ENCODE data around the gene PHC2. TPM values are rescaled to one million over a fixed set of nuclear protein-coding genes. Genes with fewer than 3 reads are reported as not detected.

Gene PHC2
- total RNA-seq, 6 donors from 2014 or later, result 103 to 173 (median 129) TPM

DNA sequence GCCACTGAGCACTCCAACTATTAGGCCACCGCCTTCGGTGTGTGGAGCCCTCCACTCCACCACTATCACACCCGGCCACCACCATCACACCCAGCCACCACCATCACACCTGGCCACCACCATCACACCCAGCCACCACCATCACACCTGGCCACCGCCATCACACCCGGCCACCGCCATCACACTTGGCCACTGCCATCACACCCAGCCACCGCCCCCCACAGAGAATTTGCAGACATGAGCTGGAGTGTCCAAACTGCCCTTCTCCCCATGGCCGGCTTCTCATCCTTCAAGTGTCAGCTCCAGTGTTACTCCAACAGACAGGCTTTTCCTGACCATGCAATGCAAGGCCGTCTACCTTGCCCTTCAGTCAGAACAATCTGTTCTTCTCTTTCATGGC, 59.6 kb downstream of the PHC2 start:
- Histone ChIP-seq H3K36me3 (no peaks in the 10 kb centered on the region), H3K27ac (no peak overlapping the region), H3K9me3 (no peaks in the 10 kb centered on the region), H3K4me3 (no peak overlapping the region), H3K27me3 (no peaks in the 10 kb centered on the region), H3K4me1 (peaks cover 0 to 16% (median 8%) of the 10 kb centered on the region in 4 donors)
- DNase-seq (peak in 1 of 2 donors; percentile 60), ATAC-seq (ENCODE audit: low FRiP score in 2 of 2) (no peak)
- 85 to 93% methylated on average over 7 to 9 of the region's 9 CpGs for WGBS, 2 donors
- TF ChIP-seq POLR2AphosphoS5 (IDR thresholded peaks at IDR 0.05), result no peak
- TF ChIP-seq POLR2A (IDR thresholded peaks at IDR 0.05), result no peak
- TF ChIP-seq, protein P1, sequence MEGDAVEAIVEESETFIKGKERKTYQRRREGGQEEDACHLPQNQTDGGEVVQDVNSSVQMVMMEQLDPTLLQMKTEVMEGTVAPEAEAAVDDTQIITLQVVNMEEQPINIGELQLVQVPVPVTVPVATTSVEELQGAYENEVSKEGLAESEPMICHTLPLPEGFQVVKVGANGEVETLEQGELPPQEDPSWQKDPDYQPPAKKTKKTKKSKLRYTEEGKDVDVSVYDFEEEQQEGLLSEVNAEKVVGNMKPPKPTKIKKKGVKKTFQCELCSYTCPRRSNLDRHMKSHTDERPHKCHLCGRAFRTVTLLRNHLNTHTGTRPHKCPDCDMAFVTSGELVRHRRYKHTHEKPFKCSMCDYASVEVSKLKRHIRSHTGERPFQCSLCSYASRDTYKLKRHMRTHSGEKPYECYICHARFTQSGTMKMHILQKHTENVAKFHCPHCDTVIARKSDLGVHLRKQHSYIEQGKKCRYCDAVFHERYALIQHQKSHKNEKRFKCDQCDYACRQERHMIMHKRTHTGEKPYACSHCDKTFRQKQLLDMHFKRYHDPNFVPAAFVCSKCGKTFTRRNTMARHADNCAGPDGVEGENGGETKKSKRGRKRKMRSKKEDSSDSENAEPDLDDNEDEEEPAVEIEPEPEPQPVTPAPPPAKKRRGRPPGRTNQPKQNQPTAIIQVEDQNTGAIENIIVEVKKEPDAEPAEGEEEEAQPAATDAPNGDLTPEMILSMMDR (IDR thresholded peaks at IDR 0.05), result no peak
- TF ChIP-seq EP300 (IDR thresholded peaks at IDR 0.05), result no peak

DNA sequence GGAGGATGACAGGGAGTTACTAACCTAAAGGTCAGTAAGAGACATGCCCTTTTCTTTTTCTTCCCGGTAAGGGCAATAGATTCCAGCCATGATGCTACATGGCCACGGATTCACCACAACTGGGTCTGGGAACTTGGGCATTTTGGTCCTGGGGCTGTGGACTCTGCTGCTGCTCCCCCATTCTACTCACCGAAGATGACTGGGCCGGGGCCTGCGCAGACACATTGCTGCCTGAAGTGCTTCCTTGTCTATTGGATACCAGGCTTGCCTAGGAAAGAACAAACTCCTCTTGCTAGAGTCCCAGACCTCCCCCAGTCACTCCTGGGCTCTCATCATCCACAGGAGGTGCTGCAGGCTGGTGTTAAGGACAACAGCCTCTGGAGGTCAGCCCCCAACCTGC, 60.1 kb downstream of the PHC2 start:
- Histone ChIP-seq H3K9me3 (no peaks in the 10 kb centered on the region), H3K4me1 (peaks cover 3 to 21% (median 8%) of the 10 kb centered on the region in 4 donors), H3K27me3 (no peaks in the 10 kb centered on the region), H3K4me3 (no peak overlapping the region), H3K27ac (no peak overlapping the region), H3K36me3 (no peaks in the 10 kb centered on the region)
- no peak for DNase-seq
- 89 to 92% methylated on average over 5 of the region's 5 CpGs for WGBS, 2 donors
- no peak for ATAC-seq (ENCODE audit: low FRiP score in 2 of 2)
- TF ChIP-seq POLR2AphosphoS5 (IDR thresholded peaks at IDR 0.05) (no peak), EP300 (IDR thresholded peaks at IDR 0.05) (no peak), POLR2A (IDR thresholded peaks at IDR 0.05) (no peak)
- TF ChIP-seq, protein P1 (IDR thresholded peaks at IDR 0.05), result no peak

DNA sequence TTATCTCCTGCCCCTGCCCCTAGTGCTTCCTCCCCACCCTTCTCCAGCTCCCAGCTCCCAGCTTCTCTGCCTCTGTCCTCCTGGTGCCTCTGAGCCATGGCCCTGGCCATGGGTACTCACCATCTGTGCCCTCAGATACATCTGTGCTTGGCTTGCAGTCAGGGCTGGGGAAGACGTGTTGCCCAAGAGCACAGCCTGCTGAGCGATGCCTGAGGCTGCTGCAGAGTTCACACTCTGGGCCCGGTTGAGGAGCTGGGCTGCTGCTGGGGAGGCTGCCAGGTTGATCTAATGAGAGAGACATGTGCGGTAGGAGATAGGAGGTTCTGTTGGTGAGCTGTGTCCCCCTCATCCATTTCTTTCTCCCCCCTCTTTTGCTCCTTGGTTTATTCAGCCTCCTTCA, 60.6 kb downstream of the PHC2 start:
- no peaks in the 10 kb centered on the region for H3K36me3 ChIP-seq
- ATAC-seq (ENCODE audit: low FRiP score in 2 of 2), result no peak
- DNase-seq, result no peak
- 81 to 83% methylated on average over 4 of the region's 4 CpGs for WGBS, 2 donors
- no peak overlapping the region for H3K27ac ChIP-seq
- no peaks in the 10 kb centered on the region for H3K9me3 ChIP-seq
- H3K4me1 ChIP-seq, result peaks cover 7 to 23% (median 9%) of the 10 kb centered on the region in 4 donors
- TF ChIP-seq EP300 (IDR thresholded peaks at IDR 0.05) (no peak), POLR2A (IDR thresholded peaks at IDR 0.05) (no peak), POLR2AphosphoS5 (IDR thresholded peaks at IDR 0.05) (no peak)
- TF ChIP-seq, protein P1 (IDR thresholded peaks at IDR 0.05), result no peak
- no peaks in the 10 kb centered on the region for H3K27me3 ChIP-seq
- H3K4me3 ChIP-seq, result no peak overlapping the region

DNA sequence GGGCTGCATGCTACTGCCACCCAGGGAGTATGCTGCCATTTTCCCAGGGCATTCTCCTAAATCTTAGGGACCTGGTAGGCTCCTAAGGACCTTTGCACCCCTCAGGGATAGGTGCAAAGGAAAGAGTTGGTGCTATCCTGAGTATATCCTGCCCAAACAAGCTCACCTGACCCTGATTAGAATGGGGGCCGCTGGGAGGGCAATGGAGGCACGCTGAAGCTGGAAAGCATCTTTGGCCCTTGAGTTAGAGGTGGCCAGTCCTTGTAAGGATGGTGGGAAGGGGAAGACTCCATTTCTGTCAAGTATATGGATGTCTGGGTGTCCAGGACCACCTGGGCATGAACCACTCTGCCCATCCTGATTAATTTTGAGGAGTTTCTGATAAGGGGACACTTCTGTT, 61.1 kb downstream of the PHC2 start:
- H3K9me3 ChIP-seq, result no peaks in the 10 kb centered on the region
- ATAC-seq (ENCODE audit: low FRiP score in 2 of 2) (no peak), DNase-seq (no peak)
- H3K4me3 ChIP-seq, result no peak overlapping the region
- no peaks in the 10 kb centered on the region for H3K36me3 ChIP-seq
- WGBS, 2 donors, result 87 to 94% methylated on average over 2 of the region's 2 CpGs
- peaks cover 7 to 28% (median 12%) of the 10 kb centered on the region in 4 donors for H3K4me1 ChIP-seq
- no peak overlapping the region for H3K27ac ChIP-seq
- TF ChIP-seq POLR2A (IDR thresholded peaks at IDR 0.05), result no peak
- TF ChIP-seq, protein P1 (IDR thresholded peaks at IDR 0.05), result no peak
- no peak for TF ChIP-seq EP300 (IDR thresholded peaks at IDR 0.05)
- no peak for TF ChIP-seq POLR2AphosphoS5 (IDR thresholded peaks at IDR 0.05)
- H3K27me3 ChIP-seq, result no peaks in the 10 kb centered on the region

DNA sequence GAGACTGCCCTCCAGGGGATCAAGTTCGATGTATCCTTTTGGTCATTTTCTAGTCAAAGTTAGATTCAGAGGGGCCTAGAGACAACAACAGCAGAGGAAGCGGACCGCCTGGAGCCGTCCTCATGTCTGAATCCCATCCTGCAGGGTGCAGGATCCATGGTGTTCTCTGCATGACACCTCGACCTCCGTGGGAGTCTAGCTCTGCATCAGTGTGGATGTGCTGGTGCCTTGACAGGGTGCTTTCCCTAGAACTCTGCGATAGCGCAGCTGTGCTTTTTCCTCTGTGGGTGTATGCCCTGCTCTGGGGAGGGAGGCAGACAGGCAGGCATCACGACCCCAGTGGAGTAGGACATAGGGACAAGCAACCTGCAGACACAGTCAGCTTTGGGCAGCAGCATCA, 61.8 kb downstream of the PHC2 start:
- no peaks in the 10 kb centered on the region for H3K9me3 ChIP-seq
- DNase-seq (no peak), ATAC-seq (ENCODE audit: low FRiP score in 2 of 2) (no peak)
- H3K4me1 ChIP-seq, result peaks cover 12 to 34% (median 16%) of the 10 kb centered on the region in 4 donors
- no peaks in the 10 kb centered on the region for H3K27me3 ChIP-seq
- no peak overlapping the region for H3K4me3 ChIP-seq
- TF ChIP-seq POLR2A (IDR thresholded peaks at IDR 0.05) (no peak), POLR2AphosphoS5 (IDR thresholded peaks at IDR 0.05) (no peak), EP300 (IDR thresholded peaks at IDR 0.05) (no peak)
- no peak overlapping the region for H3K27ac ChIP-seq
- WGBS, 2 donors, result 60 to 88% methylated on average over 1 to 9 of the region's 9 CpGs
- H3K36me3 ChIP-seq, result no peaks in the 10 kb centered on the region
